H1 (cell line): Measurements from ENCODE around the gene TNS3. TPM values are rescaled to one million over a fixed set of nuclear protein-coding genes. Genes with fewer than 3 reads are reported as not detected.

Experiments used
- CTCF ChIA-PET: fragments of 300-600 bp; sonication (Branson Sonifier 250); formaldehyde crosslinking; loops from one replicate; lab custom pipeline; 2021; ENCODE audit not compliant: partially characterized antibody; lab: Charles Lee
- POLR2A ChIA-PET: fragments of 300-600 bp; sonication (Branson Sonifier 250); formaldehyde crosslinking; loops from one replicate; lab custom pipeline; 2021; ENCODE audit warnings: inconsistent platforms; ENCODE audit not compliant: partially characterized antibody; lab: Charles Lee
- DNase-seq, 2 experiments: peaks; one replicate each; pipeline versions ENCODE4 v3.0.0 to v3.0.0-alpha.2; 2010 to 2022; ENCODE audit warnings: low spot score in 2 of 2, low read depth in 1 of 2, mixed read lengths in 1 of 2
- FAIRE-seq: peaks from 2 replicates; lab custom pipeline; 2011; peaks lifted over from hg19 to GRCh38; lab: Jason Lieb, UNC
- H2AFZ ChIP-seq: 2 replicates; pipeline ENCODE4 v1.8.1; 2012; ENCODE audit warnings: low read length, inconsistent platforms
- H2AK5ac ChIP-seq: 2 replicates; pipeline ENCODE4 v1.6.1; 2013; ENCODE audit warnings: low read depth, low read length
- H2BK120ac ChIP-seq: replicated peaks from 2 replicates; pipeline ENCODE3; 2013; ENCODE audit warnings: low read depth, low read length, inconsistent platforms
- H2BK12ac ChIP-seq: 2 replicates; pipeline ENCODE4 v1.6.1; 2013; ENCODE audit warnings: low read depth, low read length
- H2BK15ac ChIP-seq: 2 replicates; pipeline ENCODE4 v1.6.1; 2013; ENCODE audit warnings: low read length
- H2BK20ac ChIP-seq: 2 replicates; pipeline ENCODE4 v1.6.1; 2013; ENCODE audit warnings: low read length
- H2BK5ac ChIP-seq: 2 replicates; pipeline ENCODE4 v1.6.1; 2013; ENCODE audit warnings: low read depth, low read length
- H3K14ac ChIP-seq: 2 replicates; pipeline ENCODE4 v1.6.1; 2013; ENCODE audit warnings: inconsistent platforms; ENCODE audit not compliant: insufficient read length
- H3K18ac ChIP-seq: 2 replicates; pipeline ENCODE4 v1.6.1; 2013; ENCODE audit warnings: low read length; ENCODE audit errors: extremely low read depth
- H3K23ac ChIP-seq: 2 replicates; pipeline ENCODE4 v1.6.1; 2013; ENCODE audit warnings: inconsistent platforms; ENCODE audit not compliant: insufficient read length
- H3K23me2 ChIP-seq: 2 replicates; pipeline ENCODE4 v1.6.1; 2013; ENCODE audit warnings: low read depth, low read length
- H3K27ac ChIP-seq: 2 replicates; pipeline ENCODE4 v1.6.1; 2011; ENCODE audit warnings: low read depth, low read length, inconsistent platforms
- H3K27me3 ChIP-seq, 4 experiments: replicated peaks in 1 of 4; 1 replicate in 1 of 4; 2 replicates in 3 of 4; pipeline versions ENCODE4 v1.6.1 to v1.8.1; 2011 to 2013; ENCODE audit warnings: low read length in 3 of 4, mild to moderate bottlenecking in 3 of 4, inconsistent platforms in 2 of 4, mixed read lengths in 2 of 4, moderate library complexity in 1 of 4; ENCODE audit not compliant: control insufficient read depth in 3 of 4, insufficient read depth in 3 of 4; ENCODE audit errors: extremely low read depth in 1 of 4
- H3K36me3 ChIP-seq, 4 experiments: 2 replicates each; pipeline versions ENCODE4 v1.6.1 to v1.8.1; 2011 to 2013; ENCODE audit warnings: mild to moderate bottlenecking in 4 of 4, low read length in 3 of 4, moderate library complexity in 2 of 4, control low read depth in 1 of 4, inconsistent platforms in 1 of 4; ENCODE audit not compliant: insufficient read depth in 4 of 4, control insufficient read depth in 2 of 4
- H3K4ac ChIP-seq: replicated peaks from 2 replicates; pipeline ENCODE3; 2013; ENCODE audit warnings: low read length, low read depth, mixed read lengths, inconsistent platforms; ENCODE audit not compliant: insufficient read length
- H3K4me1 ChIP-seq, 4 experiments: replicated peaks in 1 of 4; 1 replicate in 1 of 4; 2 replicates in 3 of 4; pipeline versions ENCODE4 v1.6.1 to v1.8.1; 2011 to 2013; ENCODE audit warnings: low read length in 3 of 4, inconsistent platforms in 2 of 4, mixed read lengths in 1 of 4; ENCODE audit not compliant: insufficient read depth in 4 of 4, control insufficient read depth in 3 of 4
- H3K4me2 ChIP-seq, 2 experiments: 2 replicates each; pipeline versions ENCODE4 v1.6.1 to v1.8.1; 2011 to 2013; ENCODE audit warnings: low read depth in 2 of 2, low read length in 2 of 2, control low read depth in 1 of 2, inconsistent platforms in 1 of 2, mild to moderate bottlenecking in 1 of 2; ENCODE audit not compliant: insufficient read depth in 1 of 2
- H3K4me3 ChIP-seq, 4 experiments: fragments of 200-600, 300-600 bp in 1 of 4; sonication (generic), shearing (Covaris generic), sonication (Bioruptor Twin) in 1 of 4; 2 replicates each; pipeline versions ENCODE4 v1.5.1 to v1.8.1; 2011 to 2016; ENCODE audit warnings: low read length in 4 of 4, low read depth in 3 of 4, control low read depth in 2 of 4, inconsistent platforms in 2 of 4, mild to moderate bottlenecking in 2 of 4, mixed read lengths in 1 of 4, moderate library complexity in 1 of 4; ENCODE audit not compliant: insufficient read depth in 2 of 4; ENCODE audit errors: extremely low read depth in 1 of 4
- H3K56ac ChIP-seq: replicated peaks from 2 replicates; pipeline ENCODE3; 2013; ENCODE audit warnings: low read depth, mild to moderate bottlenecking, mixed read lengths, low read length, inconsistent platforms; ENCODE audit not compliant: insufficient read length
- H3K79me1 ChIP-seq: 2 replicates; pipeline ENCODE4 v1.6.1; 2013; ENCODE audit warnings: low read depth, low read length, control low read depth
- H3K79me2 ChIP-seq, 2 experiments: 2 replicates each; pipeline versions ENCODE4 v1.6.1 to v1.8.1; 2012 to 2013; ENCODE audit warnings: low read length in 2 of 2, mild to moderate bottlenecking in 2 of 2, inconsistent platforms in 1 of 2; ENCODE audit not compliant: insufficient read depth in 2 of 2, control insufficient read depth in 1 of 2
- H3K9ac ChIP-seq, 4 experiments: replicated peaks in 1 of 4; 1 replicate in 1 of 4; 2 replicates in 3 of 4; pipeline versions ENCODE4 v1.6.1 to v1.8.1; 2011 to 2013; ENCODE audit warnings: low read depth in 3 of 4, low read length in 3 of 4, control low read depth in 2 of 4, mild to moderate bottlenecking in 2 of 4, moderate library complexity in 2 of 4, inconsistent platforms in 1 of 4; ENCODE audit errors: extremely low read depth in 1 of 4
- H3K9me3 ChIP-seq, 2 experiments: 2 replicates each; pipeline versions ENCODE4 v1.6.1 to v1.8.1; 2012 to 2013; ENCODE audit warnings: mild to moderate bottlenecking in 2 of 2, moderate library complexity in 2 of 2, control low read depth in 1 of 2, inconsistent platforms in 1 of 2, low read depth in 1 of 2, low read length in 1 of 2, mixed read lengths in 1 of 2; ENCODE audit not compliant: insufficient read depth in 2 of 2
- H4K20me1 ChIP-seq, 2 experiments: replicated peaks in 1 of 2; 2 replicates each; pipeline versions ENCODE3 to v1.8.1; 2011 to 2013; ENCODE audit warnings: inconsistent platforms in 2 of 2, low read length in 2 of 2, mild to moderate bottlenecking in 1 of 2; ENCODE audit not compliant: insufficient read depth in 2 of 2, control insufficient read depth in 1 of 2
- H4K5ac ChIP-seq: 2 replicates; pipeline ENCODE4 v1.6.1; 2013; ENCODE audit warnings: low read length, low read depth, mixed read lengths, inconsistent platforms; ENCODE audit not compliant: insufficient read length
- H4K8ac ChIP-seq: 2 replicates; pipeline ENCODE4 v1.8.0; 2013; ENCODE audit warnings: mild to moderate bottlenecking, moderate library complexity, low read length, inconsistent platforms; ENCODE audit not compliant: insufficient read depth; ENCODE audit errors: extremely low read depth
- H4K91ac ChIP-seq: replicated peaks from 2 replicates; pipeline ENCODE3; 2013; ENCODE audit warnings: low read length, mixed read lengths, inconsistent platforms; ENCODE audit not compliant: insufficient read length
- BACH1 ChIP-seq: IDR thresholded peaks from 2 replicates; pipeline ENCODE4 v1.6.1; 2012; ENCODE audit warnings: low read length, improper control_type of control experiment
- BCL11A ChIP-seq, 2 experiments: IDR thresholded peaks; one replicate each; pipeline ENCODE4 v1.6.1; 2011; ENCODE audit warnings: low read depth in 2 of 2, low read length in 2 of 2, mild to moderate bottlenecking in 2 of 2
- CBX8 ChIP-seq: fragments of 300-800, 300-1000 bp; sonication (generic); IDR thresholded peaks from 2 replicates; pipeline ENCODE4 v1.7.1; 2016; ENCODE audit warnings: low read depth, low read length, borderline replicate concordance
- CHD1 ChIP-seq: IDR thresholded peaks from 2 replicates; pipeline ENCODE4 v1.6.1; 2012; ENCODE audit warnings: low read depth, low read length, improper control_type of control experiment
- EP300 ChIP-seq, 2 experiments: IDR thresholded peaks; 1 replicate in 1 of 2; 2 replicates in 1 of 2; pipeline ENCODE4 v1.6.1; 2011 to 2012; ENCODE audit warnings: low read depth in 2 of 2, low read length in 2 of 2, mild to moderate bottlenecking in 2 of 2, borderline replicate concordance in 1 of 2, inconsistent platforms in 1 of 2, moderate library complexity in 1 of 2
- KDM5A ChIP-seq: fragments of 200-600 bp; IDR thresholded peaks from 2 replicates; pipeline ENCODE4 v1.7.1; 2012; ENCODE audit warnings: mild to moderate bottlenecking, low read length, inconsistent platforms, mixed read lengths
- MAFK ChIP-seq: IDR thresholded peaks from 2 replicates; pipeline ENCODE4 v1.6.1; 2012; ENCODE audit warnings: low read depth, mild to moderate bottlenecking, improper control_type of control experiment, low read length
- SAP30 ChIP-seq: fragments of 300-600 bp; sonication (generic); IDR thresholded peaks from 2 replicates; pipeline ENCODE4 v1.7.1; 2012; ENCODE audit warnings: low read length, moderate library complexity, mild to moderate bottlenecking, inconsistent platforms; ENCODE audit not compliant: insufficient read depth, insufficient replicate concordance
- SIN3A ChIP-seq, 2 experiments: IDR thresholded peaks in 1 of 2; conservative IDR thresholded peaks in 1 of 2; 2 replicates each; pipeline ENCODE4 v1.6.1; 2011 to 2012; ENCODE audit warnings: low read length in 2 of 2, improper control_type of control experiment in 1 of 2, low read depth in 1 of 2, mild to moderate bottlenecking in 1 of 2
- SIRT6 ChIP-seq: IDR thresholded peaks from one replicate; pipeline ENCODE4 v1.7.1; 2012; ENCODE audit warnings: low read length, inconsistent platforms
- SP4 ChIP-seq: IDR thresholded peaks from 2 replicates; pipeline ENCODE4 v1.6.1; 2012; ENCODE audit warnings: low read length, inconsistent platforms
- YY1 ChIP-seq: IDR thresholded peaks from 2 replicates; pipeline ENCODE4 v1.6.1; 2011; ENCODE audit warnings: low read depth, mild to moderate bottlenecking, low read length
- ZNF274 ChIP-seq: IDR thresholded peaks from 2 replicates; pipeline ENCODE4 v1.7.0; 2012; ENCODE audit warnings: low read length, borderline replicate concordance; ENCODE audit errors: extremely low read depth
- WGBS, 2 experiments: shearing (Covaris generic) in 1 of 2; methylation state at CpG; one replicate each; pipeline versions ENCODE4 v1.1.6 to v1.1.7; 2013 to 2015; ENCODE audit warnings: low lambda C conversion rate in 2 of 2, mixed read lengths in 2 of 2, inconsistent platforms in 1 of 2, low coverage in 1 of 2, missing lambda C conversion rate in 1 of 2; ENCODE audit not compliant: insufficient replicate concordance in 2 of 2, insufficient coverage in 1 of 2, insufficient read length in 1 of 2; ENCODE audit errors: extremely low coverage in 1 of 2, missing lambda C conversion rate in 1 of 2; 5-methylcytosine and 5-hydroxymethylcytosine counted together
- polyA plus RNA-seq, 7 experiments: library from polyadenylated mRNA; depleted of rRNA in 3 of 7; stranded (reverse) in 5 of 7; unstranded in 2 of 7; fragments of >200 nt in 5 of 7; fragments of 200-250 nt in 2 of 7; gene quantifications; 1 replicate in 5 of 7; 2 replicates in 1 of 7; 4 replicates in 1 of 7; pipeline versions ENCODE4 v1.2.1 to v1.2.3, GENCODE V29; 2011 to 2013; ENCODE audit warnings: missing spikeins in 2 of 7, mixed read lengths in 2 of 7
- total RNA-seq: library from RNA; stranded (reverse); fragmentation: NEBNext Ultra II Directional; extraction: Animal tissue kit (Norgen Biotek cat#: 25700); gene quantifications from 2 replicates; pipeline ENCODE4 v1.2.1, GENCODE V29; 2021
- TF ChIP-seq, protein P1 (sequence below): IDR thresholded peaks from 2 replicates; pipeline ENCODE4 v1.6.1; 2012; ENCODE audit warnings: inconsistent platforms

Gene TNS3
- total and polyA plus RNA-seq, 2 of the 8 experiments (the other 6 are each of a cell fraction or from before 2014, with no cell fraction given) = 11.9 to 24.2 TPM

DNA sequence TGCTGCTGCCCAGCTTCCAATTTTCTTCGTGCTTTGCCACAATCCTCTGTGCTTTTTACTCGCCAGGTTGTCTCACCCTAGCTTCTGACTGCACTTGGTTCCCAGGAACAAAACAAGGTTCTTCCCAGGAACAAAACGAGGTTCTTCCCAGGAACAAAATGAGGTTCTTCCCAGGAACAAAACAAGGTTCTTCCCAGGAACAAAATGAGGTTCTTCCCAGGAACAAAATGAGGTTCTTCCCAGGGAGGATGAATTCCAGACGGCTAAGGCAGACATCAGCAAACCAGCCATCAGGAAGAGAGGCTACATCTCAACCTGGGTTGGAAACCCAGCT is 41.9 kb downstream of the TNS3 start:
- no peak overlapping the region for H3K4ac ChIP-seq
- H3K18ac ChIP-seq = peak overlapping the region; percentile 78; the same call in 1 of the 2 replicates
- TF ChIP-seq SP4 = no peak
- no peak for TF ChIP-seq ZNF274
- no peak for TF ChIP-seq SAP30
- no peak for TF ChIP-seq EP300 (IDR thresholded peaks at IDR 0.05; ENCODE audit: borderline replicate concordance in 1 of 2, low read depth in 2 of 2, low read length in 2 of 2)
- no peak for TF ChIP-seq MAFK
- no peak for TF ChIP-seq KDM5A
- no peak for TF ChIP-seq BACH1
- TF ChIP-seq SIN3A (conservative IDR thresholded peaks at IDR 0.05 in 1 of 2, IDR thresholded peaks at IDR 0.05 in 1 of 2; ENCODE audit: low read depth in 1 of 2, low read length in 2 of 2) = no peak
- TF ChIP-seq YY1 = no peak
- TF ChIP-seq BCL11A (IDR thresholded peaks at IDR 0.05; ENCODE audit: low read depth in 2 of 2, low read length in 2 of 2) = no peak
- TF ChIP-seq CHD1 = no peak
- TF ChIP-seq SIRT6 = no peak
- TF ChIP-seq CBX8 = no peak
- TF ChIP-seq, protein P1, sequence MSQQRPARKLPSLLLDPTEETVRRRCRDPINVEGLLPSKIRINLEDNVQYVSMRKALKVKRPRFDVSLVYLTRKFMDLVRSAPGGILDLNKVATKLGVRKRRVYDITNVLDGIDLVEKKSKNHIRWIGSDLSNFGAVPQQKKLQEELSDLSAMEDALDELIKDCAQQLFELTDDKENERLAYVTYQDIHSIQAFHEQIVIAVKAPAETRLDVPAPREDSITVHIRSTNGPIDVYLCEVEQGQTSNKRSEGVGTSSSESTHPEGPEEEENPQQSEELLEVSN = no peak
- TF ChIP-seq, all 59 proteins: peak for 0
- DNase-seq = no peak
- CTCF ChIA-PET = no interaction called here
- no peak overlapping the region for H3K4me2 ChIP-seq
- no peak overlapping the region for H4K8ac ChIP-seq
- no peak overlapping the region for H2AK5ac ChIP-seq
- no peak overlapping the region for H2BK5ac ChIP-seq
- no peak overlapping the region for H3K14ac ChIP-seq
- 94% methylated on average over 4 of the region's 4 CpGs; no CpG with 5 or more reads in 1 of the 2 experiments for WGBS, 2 experiments
- H3K4me3 ChIP-seq = no peak overlapping the region
- no peaks in the 10 kb centered on the region for H3K36me3 ChIP-seq
- H2BK12ac ChIP-seq = no peak overlapping the region; the same call in 1 of the 2 replicates
- no peak overlapping the region for H3K27ac ChIP-seq
- no peak overlapping the region for H2BK120ac ChIP-seq
- H2BK20ac ChIP-seq = no peak overlapping the region
- H2BK15ac ChIP-seq = no peak overlapping the region
- H3K23ac ChIP-seq = no peak overlapping the region
- H3K23me2 ChIP-seq = peaks cover 11% of the 10 kb centered on the region
- peaks cover 0 to 4% of the 10 kb centered on the region in 2 experiments; a peak in 1 of 4 replicates for H3K79me2 ChIP-seq
- POLR2A ChIA-PET = no interaction called here
- peaks cover 2 to 10% of the 10 kb centered on the region in 2 experiments for H4K20me1 ChIP-seq
- no peak overlapping the region for H3K56ac ChIP-seq
- peaks cover 14% of the 10 kb centered on the region for H3K79me1 ChIP-seq
- H4K91ac ChIP-seq = no peak overlapping the region
- no peaks in the 10 kb centered on the region for H3K9me3 ChIP-seq
- H3K9ac ChIP-seq = no peak overlapping the region
- H3K27me3 ChIP-seq = peaks cover 0 to 14% (median 12%) of the 10 kb centered on the region in 4 experiments; a peak in 5 of 7 replicates
- H2AFZ ChIP-seq = no peak overlapping the region
- H3K4me1 ChIP-seq = peaks cover 17 to 33% (median 23%) of the 10 kb centered on the region in 4 experiments
- no peak for FAIRE-seq
- no peak overlapping the region for H4K5ac ChIP-seq
